Dedifferentiated amniotic fluid mesenchymal stem cell (primary cell): ENCODE results near the gene NR5A2.

Experiments
- DNase-seq: peaks from one replicate; pipeline ENCODE4 v3.0.0-alpha.2; 2016; ENCODE audit errors: extremely low spot score

Gene NR5A2

GRCh38 chr1:200072636-200073285 lies 45.3 kb downstream of the NR5A2 start:
- no peak for DNase-seq

- no peak for DNase-seq
These were observed 45.8 kb downstream of the NR5A2 start for GRCh38 chr1:200073286-200073637.

- DNase-seq, result no peak
These were observed 48.0 kb downstream of the NR5A2 start for GRCh38 chr1:200075522-200075921.

- peak; percentile 84 for DNase-seq
These were observed 48.5 kb downstream of the NR5A2 start for GRCh38 chr1:200075938-200076546.

GRCh38 chr1:200079232-200079940 lies 51.9 kb downstream of the NR5A2 start:
- no peak for DNase-seq

GRCh38 chr1:200081151-200081968 lies 53.9 kb downstream of the NR5A2 start:
- DNase-seq, result no peak

GRCh38 chr1:200081969-200082245 lies 54.4 kb downstream of the NR5A2 start:
- no peak for DNase-seq

- DNase-seq, result no peak
These were observed 54.8 kb downstream of the NR5A2 start for GRCh38 chr1:200082329-200082728.

- no peak for DNase-seq
These were observed 63.0 kb downstream of the NR5A2 start for GRCh38 chr1:200090252-200091159.

GRCh38 chr1:200095057-200095577 lies 67.6 kb downstream of the NR5A2 start:
- no peak for DNase-seq

GRCh38 chr1:200096774-200097173 lies 69.3 kb downstream of the NR5A2 start:
- DNase-seq, result no peak

GRCh38 chr1:200099040-200099439 lies 71.5 kb downstream of the NR5A2 start:
- no peak for DNase-seq

GRCh38 chr1:200103966-200104583 lies 76.6 kb downstream of the NR5A2 start:
- no peak for DNase-seq

GRCh38 chr1:200107004-200107470 lies 79.5 kb downstream of the NR5A2 start:
- DNase-seq, result no peak

- no peak for DNase-seq
These were observed 81.1 kb downstream of the NR5A2 start for GRCh38 chr1:200108659-200109058.

- DNase-seq, result no peak
These were observed 84.8 kb downstream of the NR5A2 start for GRCh38 chr1:200112290-200112689.

- no peak for DNase-seq
These were observed 88.0 kb downstream of the NR5A2 start for GRCh38 chr1:200115532-200115931.

GRCh38 chr1:200116324-200116723 lies 88.8 kb downstream of the NR5A2 start:
- DNase-seq, result no peak

- DNase-seq, result no peak
These were observed 91.4 kb downstream of the NR5A2 start for GRCh38 chr1:200118779-200119505.

- no peak for DNase-seq
These were observed 93.9 kb downstream of the NR5A2 start for GRCh38 chr1:200121421-200121820.
